Large intestine (tissue), 3 donors: ENCODE results near the gene EPC1. TPM values are rescaled to one million over a fixed set of nuclear protein-coding genes. Genes with fewer than 3 reads are reported as not detected.
A peak's percentile ranks its signal among the peaks of the same experiment; 100 is the strongest.
"Not testable (repeated sequence)": the region's sequence is repeated elsewhere in the genome, so short reads cannot be mapped to it uniquely, and the experiment has no call there.

Experiments
- DNase-seq, 2 donors: peaks; one replicate each; pipeline versions ENCODE4 v3.0.0 to v3.0.0-alpha.2; 2013
- H3K27ac ChIP-seq: one replicate; pipeline ENCODE4 v1.5.1; 2013; ENCODE audit warnings: low read length
- H3K27me3 ChIP-seq: 2 replicates; pipeline ENCODE4 v1.6.1; 2013; ENCODE audit warnings: low read length; ENCODE audit not compliant: control insufficient read depth, insufficient read depth
- H3K36me3 ChIP-seq: 2 replicates; pipeline ENCODE4 v1.6.1; 2013; ENCODE audit warnings: low read length; ENCODE audit not compliant: control insufficient read depth, insufficient read depth
- H3K4me1 ChIP-seq: one replicate; pipeline ENCODE4 v1.6.1; 2013; ENCODE audit warnings: low read length; ENCODE audit not compliant: control insufficient read depth, insufficient read depth
- H3K4me3 ChIP-seq: one replicate; pipeline ENCODE4 v1.5.1; 2013; ENCODE audit warnings: low read length
- H3K9me3 ChIP-seq: one replicate; pipeline ENCODE4 v1.6.1; 2013; ENCODE audit warnings: mild to moderate bottlenecking, low read depth, low read length, moderate library complexity; ENCODE audit not compliant: control insufficient read depth
- WGBS: methylation state at CpG from one replicate; pipeline ENCODE4 v1.1.5; 2013; ENCODE audit warnings: low lambda C conversion rate; ENCODE audit not compliant: insufficient coverage; 5-methylcytosine and 5-hydroxymethylcytosine counted together
- polyA plus RNA-seq: library from polyadenylated mRNA; unstranded; fragments of 120-200 nt; gene quantifications from one replicate; pipeline ENCODE4 v1.2.1, GENCODE V29; 2013

The EPC1 gene
- polyA plus RNA-seq, 1 donor: 41.3 TPM

DNA sequence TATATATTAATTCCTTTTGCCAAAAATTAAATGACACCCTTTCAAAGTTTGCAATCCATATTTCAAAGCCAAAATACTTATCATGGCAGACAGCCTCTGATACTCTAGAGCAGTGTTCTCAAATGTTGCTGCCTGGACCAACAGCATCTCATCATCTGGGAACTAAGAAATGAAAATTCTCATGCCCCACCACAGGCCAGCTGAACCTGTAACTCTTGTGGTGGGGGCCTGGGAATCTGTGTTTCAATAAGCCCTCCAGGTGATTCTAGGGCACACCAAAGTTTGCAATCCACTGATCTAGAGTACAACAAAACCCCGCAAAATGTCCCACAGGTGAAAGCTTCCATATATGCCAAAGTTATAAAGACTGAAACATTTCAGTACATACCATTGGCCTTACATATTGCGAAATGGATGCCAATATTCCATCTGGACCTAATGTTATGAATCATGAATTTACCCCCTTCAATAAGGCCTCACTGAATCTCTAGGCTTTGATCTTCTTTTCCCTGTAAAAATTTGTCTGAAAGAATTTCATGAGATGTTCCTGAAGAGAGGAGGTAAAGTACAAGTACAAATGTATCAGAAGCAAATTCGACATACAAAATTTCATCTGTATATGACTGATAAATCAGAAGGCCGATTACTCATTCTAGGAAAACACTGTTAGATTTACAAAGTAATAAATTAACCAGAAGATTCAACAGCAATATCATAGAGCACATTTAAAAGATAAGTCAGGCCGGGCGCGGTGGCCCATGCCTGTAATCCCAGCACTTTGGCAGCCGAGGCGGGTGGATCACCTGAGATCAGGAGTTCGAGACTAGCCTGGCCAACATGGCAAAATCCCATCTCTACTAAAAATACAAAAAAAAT lies 25.3 kb upstream of the EPC1 start:
- Histone ChIP-seq H3K27me3 (no peaks in the 10 kb centered on the region), H3K36me3 (no peaks in the 10 kb centered on the region), H3K4me3 (no peak overlapping the region), H3K4me1 (no peaks in the 10 kb centered on the region), H3K9me3 (no peaks in the 10 kb centered on the region), H3K27ac (no peak overlapping the region)
- DNase-seq: peak in 1 of 2 donors; percentile 35
- WGBS: 47% methylated on average over 2 of the region's 10 CpGs

- no peaks in the 10 kb centered on the region for H3K27me3 ChIP-seq
- no peak overlapping the region for H3K4me3 ChIP-seq
- no peak overlapping the region for H3K27ac ChIP-seq
- no peaks in the 10 kb centered on the region for H3K9me3 ChIP-seq
- H3K4me1 ChIP-seq: no peaks in the 10 kb centered on the region
- no CpG with 5 or more reads among the region's 1 CpG for WGBS
- no peaks in the 10 kb centered on the region for H3K36me3 ChIP-seq
- DNase-seq: no peak
These were observed 24.1 kb upstream of the EPC1 start for GRCh38 chr10:32371101-32371500.

GRCh38 chr10:32367793-32368453 lies 21.0 kb upstream of the EPC1 start:
- Histone ChIP-seq H3K9me3 (no peaks in the 10 kb centered on the region), H3K4me1 (no peaks in the 10 kb centered on the region), H3K27ac (no peak overlapping the region), H3K4me3 (no peak overlapping the region), H3K27me3 (no peaks in the 10 kb centered on the region), H3K36me3 (no peaks in the 10 kb centered on the region)
- DNase-seq: peak; percentile 50 to 59
- 43% methylated on average over 1 of the region's 7 CpGs for WGBS

GRCh38 chr10:32366588-32366987 lies 19.6 kb upstream of the EPC1 start:
- no CpG with 5 or more reads among the region's 3 CpGs for WGBS
- no peaks in the 10 kb centered on the region for H3K4me1 ChIP-seq
- DNase-seq: no peak
- H3K9me3 ChIP-seq: no peaks in the 10 kb centered on the region
- H3K4me3 ChIP-seq: no peak overlapping the region
- H3K36me3 ChIP-seq: no peaks in the 10 kb centered on the region
- no peaks in the 10 kb centered on the region for H3K27me3 ChIP-seq
- no peak overlapping the region for H3K27ac ChIP-seq

DNA sequence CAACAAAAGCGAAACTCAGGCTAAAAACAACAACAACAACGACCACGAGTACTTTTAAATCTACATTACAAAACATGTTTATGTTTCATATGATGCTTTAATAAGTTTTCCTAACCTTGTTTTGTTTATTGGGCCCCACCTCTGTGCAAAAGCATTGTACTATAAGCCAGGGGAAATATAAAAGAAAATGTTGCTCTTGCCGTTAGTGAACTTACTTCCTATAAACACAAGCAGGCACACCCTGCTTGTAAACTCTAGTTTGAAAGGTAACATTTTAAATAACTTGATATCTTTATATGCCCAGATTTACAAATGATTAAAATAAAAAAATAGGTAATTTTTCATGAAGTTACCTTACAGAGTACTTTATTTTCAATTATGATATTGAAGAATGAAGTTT lies 19.2 kb upstream of the EPC1 start:
- Histone ChIP-seq H3K4me1 (no peaks in the 10 kb centered on the region), H3K36me3 (no peaks in the 10 kb centered on the region), H3K27ac (no peak overlapping the region), H3K9me3 (no peaks in the 10 kb centered on the region), H3K4me3 (no peak overlapping the region), H3K27me3 (no peaks in the 10 kb centered on the region)
- DNase-seq: no peak
- no CpG with 5 or more reads among the region's 4 CpGs for WGBS

GRCh38 chr10:32365404-32365803 lies 18.4 kb upstream of the EPC1 start:
- H3K27me3 ChIP-seq, H3K4me3 ChIP-seq, H3K27ac ChIP-seq, H3K4me1 ChIP-seq, DNase-seq, H3K36me3 ChIP-seq, H3K9me3 ChIP-seq: not testable (repeated sequence)
- no CpG with 5 or more reads among the region's 8 CpGs for WGBS

DNA sequence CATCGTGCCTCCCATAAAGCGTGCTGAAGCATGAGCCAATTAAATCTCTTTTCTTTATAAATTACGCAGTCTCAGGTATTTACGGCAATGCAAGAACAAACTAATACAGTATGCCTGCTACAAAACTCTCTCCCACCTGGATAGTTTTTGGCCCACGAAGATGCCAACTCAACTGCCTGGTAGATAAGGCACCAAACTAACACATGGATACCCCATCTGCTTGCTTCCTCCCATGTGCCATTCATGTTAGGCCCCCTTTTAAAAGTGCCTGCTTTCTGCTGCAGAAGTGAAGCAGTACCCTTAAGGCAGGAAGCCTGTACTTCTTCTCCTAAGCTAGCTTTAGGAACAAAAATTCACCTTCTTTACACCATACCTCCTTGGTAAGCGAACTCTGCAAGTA lies 15.6 kb upstream of the EPC1 start:
- H3K4me3 ChIP-seq: no peak overlapping the region
- no peak overlapping the region for H3K27ac ChIP-seq
- no peaks in the 10 kb centered on the region for H3K27me3 ChIP-seq
- WGBS: 100% methylated on average over 2 of the region's 6 CpGs
- no peak for DNase-seq
- H3K36me3 ChIP-seq: peaks cover 3% of the 10 kb centered on the region
- no peaks in the 10 kb centered on the region for H3K9me3 ChIP-seq
- H3K4me1 ChIP-seq: no peaks in the 10 kb centered on the region

DNA sequence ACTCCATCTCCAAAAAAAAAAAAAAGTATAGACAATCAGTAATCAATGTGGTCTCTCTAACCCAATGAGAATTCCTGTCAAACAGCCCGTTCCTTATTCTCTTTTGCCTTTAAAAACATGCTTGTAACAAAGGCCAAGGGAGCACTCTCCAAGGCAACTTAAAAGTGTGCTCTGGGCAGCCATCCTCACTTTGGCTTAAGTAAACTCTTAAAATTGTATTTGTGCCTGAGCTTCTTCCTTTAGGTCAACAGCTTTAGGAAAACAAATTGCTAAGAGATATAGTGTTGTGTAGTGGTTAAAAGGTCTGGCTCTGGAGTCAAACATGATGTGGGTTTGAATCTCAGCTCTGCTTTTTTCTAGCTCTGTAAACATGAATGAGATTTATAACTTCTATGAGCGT lies 13.9 kb upstream of the EPC1 start:
- Histone ChIP-seq H3K27me3 (no peaks in the 10 kb centered on the region), H3K36me3 (peaks cover 5% of the 10 kb centered on the region), H3K4me3 (no peak overlapping the region), H3K27ac (no peak overlapping the region), H3K4me1 (no peaks in the 10 kb centered on the region), H3K9me3 (no peaks in the 10 kb centered on the region)
- DNase-seq: no peak
- WGBS: 100% methylated on average over 1 of the region's 2 CpGs

DNA sequence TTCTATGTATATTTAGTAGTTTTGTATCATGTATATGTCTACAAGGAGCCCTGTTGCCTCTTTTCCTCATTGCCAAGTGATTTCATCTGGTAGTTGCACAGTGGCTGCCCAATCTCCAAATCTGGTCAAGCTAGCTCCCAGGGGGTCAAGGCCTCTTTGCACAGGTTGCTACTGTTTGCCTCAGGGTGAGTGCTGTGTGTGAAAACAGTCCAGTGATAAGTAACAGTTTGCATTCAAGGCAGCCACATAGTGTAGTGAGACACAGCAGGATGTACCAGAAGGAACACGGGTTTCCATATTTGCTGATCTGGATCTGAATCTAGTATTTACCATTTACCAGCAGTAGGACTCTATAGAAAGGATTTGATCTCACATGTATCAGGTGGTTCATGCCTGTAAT lies 13.3 kb upstream of the EPC1 start:
- H3K36me3 ChIP-seq: peaks cover 5% of the 10 kb centered on the region
- H3K4me1 ChIP-seq: no peaks in the 10 kb centered on the region
- DNase-seq: no peak
- H3K4me3 ChIP-seq: no peak overlapping the region
- no peaks in the 10 kb centered on the region for H3K9me3 ChIP-seq
- no CpG with 5 or more reads among the region's 1 CpG for WGBS
- H3K27ac ChIP-seq: no peak overlapping the region
- H3K27me3 ChIP-seq: no peaks in the 10 kb centered on the region

DNA sequence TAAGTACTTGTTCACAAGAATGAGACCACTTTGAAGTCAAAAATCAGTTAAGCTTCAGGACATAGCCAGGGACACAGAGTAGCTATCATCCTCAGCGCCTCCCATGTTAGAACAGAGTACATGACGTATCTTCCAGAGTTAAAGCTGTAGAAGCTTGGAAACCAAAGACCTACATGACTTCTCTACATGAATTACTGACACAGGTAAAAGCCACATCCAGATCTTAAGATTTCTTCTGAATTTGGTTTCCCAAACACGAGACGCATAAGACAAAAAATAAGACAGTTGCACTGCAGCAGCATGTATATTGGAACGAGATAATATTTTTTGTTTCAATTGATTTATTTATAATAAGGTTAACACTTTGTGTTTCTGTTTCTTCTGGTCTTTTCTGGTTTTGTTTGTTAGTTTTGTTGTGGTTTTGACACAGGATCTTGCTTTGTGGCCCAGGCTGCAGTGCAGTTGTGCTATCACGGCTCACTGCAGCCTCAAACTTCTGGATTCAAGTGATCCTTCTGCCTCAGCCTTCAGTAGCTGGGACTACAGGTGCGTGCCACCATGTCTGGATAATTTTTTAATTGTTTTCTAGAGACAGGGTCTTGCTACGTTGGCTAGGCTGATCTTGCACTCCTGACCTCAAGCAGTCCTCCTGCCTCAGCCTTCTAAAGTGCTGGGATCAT lies 10.2 kb upstream of the EPC1 start:
- 100% methylated on average over 3 of the region's 8 CpGs for WGBS
- Histone ChIP-seq H3K27me3 (no peaks in the 10 kb centered on the region), H3K4me3 (no peak overlapping the region), H3K27ac (no peak overlapping the region), H3K9me3 (no peaks in the 10 kb centered on the region), H3K36me3 (peaks cover 5% of the 10 kb centered on the region), H3K4me1 (no peaks in the 10 kb centered on the region)
- DNase-seq: no peak
